Skin of body (tissue), 2 donors: ENCODE results near the gene PCGF5. TPM values are rescaled to one million over a fixed set of nuclear protein-coding genes. Genes with fewer than 3 reads are reported as not detected.
A peak's percentile ranks its signal among the peaks of the same experiment; 100 is the strongest.
"Not testable (repeated sequence)": the region's sequence is repeated elsewhere in the genome, so short reads cannot be mapped to it uniquely, and the experiment has no call there.

Source experiments
- DNase-seq: peaks from one replicate; lab custom pipeline; 2025; lab: John Stamatoyannopoulos, UW
- total RNA-seq: library from RNA; depleted of rRNA; stranded (reverse); fragments of >200 nt; gene quantifications from one replicate; pipeline ENCODE4 v1.2.3, GENCODE V29; 2014

PCGF5 gene
- total RNA-seq: 23.8 TPM

DNA sequence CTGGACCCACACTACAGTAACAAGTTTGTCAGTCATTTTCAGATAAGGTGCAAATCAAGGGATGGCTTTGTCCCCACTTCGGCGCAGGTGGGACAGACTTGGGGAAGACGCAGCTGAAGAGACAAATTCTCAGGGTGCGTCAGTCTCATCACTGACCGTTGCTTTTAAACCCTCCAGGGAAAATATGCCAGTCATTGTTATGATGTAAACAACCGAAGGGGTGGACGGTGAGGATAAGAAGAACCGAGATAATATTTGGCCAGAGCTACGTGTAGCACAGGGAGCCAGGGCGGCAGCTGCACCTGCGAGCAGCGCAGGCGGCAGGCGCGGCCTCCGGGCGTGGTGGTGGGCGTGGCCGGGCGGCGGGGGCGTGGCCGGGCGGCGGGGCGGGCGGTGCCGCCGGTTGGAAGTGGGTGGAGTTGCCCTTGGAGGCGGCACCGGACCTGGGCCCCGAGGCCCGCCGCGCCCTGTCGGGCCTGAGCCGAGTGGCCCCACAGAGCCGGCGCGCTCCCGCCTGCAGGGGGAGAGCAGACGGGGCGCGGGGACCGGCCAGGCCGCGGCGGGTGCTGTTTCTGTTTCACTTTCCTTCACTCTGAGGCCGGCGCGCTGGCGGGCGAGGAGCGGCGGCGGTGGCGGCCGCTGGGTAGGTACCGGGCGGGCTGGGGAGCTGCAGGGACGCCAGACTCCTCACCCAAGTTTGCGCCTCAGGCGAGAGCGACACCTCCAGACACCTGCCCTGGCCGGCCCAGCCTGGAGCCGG, at the start of gene PCGF5:
PCGF5 (plus strand) TSS at position 470 of the 760 bp plus-strand sequence. CDS start 2,209 bp downstream, outside the sequence.
- peak; percentile 49 for DNase-seq

DNA sequence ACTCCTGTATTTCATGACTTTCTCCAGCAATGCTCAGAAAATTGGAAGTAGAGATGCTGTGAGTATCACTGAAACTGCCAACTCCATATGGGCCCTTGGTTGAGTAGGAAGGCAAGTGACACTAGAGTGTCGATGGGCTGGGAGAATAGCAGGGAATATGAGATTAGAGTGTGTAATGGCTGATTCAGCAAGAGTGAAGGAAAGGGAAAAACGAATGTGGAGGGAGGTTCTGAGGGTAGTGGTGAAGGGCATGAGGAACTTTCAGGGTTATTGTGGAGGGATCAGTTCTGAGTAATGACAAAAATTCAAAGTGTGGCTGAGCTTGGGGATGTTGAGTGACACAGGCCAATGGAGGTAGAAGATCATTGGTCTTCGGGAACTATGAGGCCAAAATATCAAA, 49.0 kb upstream of the PCGF5 start:
- no peak for DNase-seq

DNA sequence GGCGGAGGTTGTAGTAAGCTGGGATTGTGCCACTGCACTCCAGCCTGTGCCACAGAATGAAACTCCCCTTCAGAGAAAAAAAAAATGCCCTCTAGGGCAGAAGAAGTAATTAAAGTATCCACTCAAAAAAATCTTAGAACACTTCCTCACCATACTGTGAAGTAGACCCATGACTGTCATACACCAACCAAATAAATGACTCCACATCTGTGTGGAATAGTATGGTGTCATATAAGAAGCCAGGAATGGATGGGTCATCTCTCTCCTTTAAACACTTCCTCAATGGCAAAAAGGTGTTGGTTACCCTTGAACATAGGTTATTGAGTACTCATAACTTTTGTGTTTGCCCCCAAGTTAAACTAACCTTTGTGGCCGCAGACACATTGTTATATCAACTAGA, 48.1 kb upstream of the PCGF5 start:
- DNase-seq: no peak

DNA sequence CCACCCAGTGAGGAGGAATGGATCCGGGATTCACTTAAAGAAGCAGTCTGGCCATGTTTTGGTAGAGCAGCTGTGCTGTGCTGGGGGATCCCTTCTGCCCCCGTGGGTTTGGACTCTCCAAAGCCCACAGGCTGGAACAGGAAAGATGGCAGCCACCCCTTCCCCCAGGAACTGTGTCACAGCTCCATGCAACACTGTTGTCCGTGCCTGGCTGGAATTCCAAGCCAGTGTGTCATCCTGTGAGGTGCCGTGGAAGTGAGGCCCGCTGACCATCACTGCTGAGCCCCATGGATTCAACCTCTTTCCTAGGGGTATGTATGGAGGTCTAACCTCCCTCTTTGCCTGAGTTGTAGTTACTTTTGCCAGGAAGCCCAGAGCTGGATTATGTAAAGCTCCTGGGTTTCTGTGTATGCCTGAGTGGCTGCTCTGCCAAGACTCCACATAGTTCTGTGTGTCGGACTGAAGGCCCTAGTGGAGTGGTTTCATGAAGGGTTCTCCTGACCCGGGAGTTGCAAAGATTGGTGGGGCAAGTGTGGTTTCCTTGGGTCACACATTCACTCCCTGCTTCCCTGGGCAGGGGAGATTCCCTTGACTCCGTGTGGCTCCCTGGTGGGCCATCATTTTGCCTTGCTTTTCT, 35.1 kb upstream of the PCGF5 start:
- no peak for DNase-seq

DNA sequence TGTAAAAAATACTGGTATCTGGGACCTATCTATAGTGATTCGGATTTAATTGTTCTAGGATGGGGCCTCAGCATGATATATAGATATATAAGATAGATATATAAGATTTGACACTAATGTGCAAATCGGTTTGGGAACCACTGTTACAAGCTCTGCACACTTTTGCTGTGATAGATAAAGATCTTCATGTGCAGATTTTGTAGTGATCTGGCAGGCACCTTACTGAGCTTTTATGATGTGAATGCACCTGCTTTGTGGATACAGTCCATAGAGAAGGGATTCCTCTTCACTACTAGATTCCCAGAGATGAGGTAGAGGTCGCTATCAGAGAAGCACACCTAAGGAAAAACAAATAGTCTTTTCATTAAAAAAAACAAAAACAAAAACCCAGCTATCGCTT, 33.3 kb upstream of the PCGF5 start:
- DNase-seq: no peak

DNA sequence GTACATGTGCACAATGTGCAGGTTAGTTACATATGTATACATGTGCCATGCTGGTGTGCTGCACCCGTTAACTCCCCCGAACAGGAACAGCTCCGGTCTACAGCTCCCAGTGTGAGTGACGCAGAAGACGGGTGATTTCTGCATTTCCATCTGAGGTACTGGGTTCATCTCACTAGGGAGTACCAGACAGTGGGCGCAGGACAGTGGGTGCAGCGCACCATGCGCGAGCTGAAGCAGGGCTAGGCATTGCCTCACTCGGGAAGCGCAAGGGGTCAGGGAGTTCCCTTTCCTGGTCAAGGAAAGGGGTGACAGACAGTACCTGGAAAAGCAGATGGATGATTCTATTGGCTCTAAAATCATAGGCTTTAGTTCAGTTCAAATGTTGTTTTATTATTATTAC, 32.5 kb upstream of the PCGF5 start:
- DNase-seq: not testable (repeated sequence)

DNA sequence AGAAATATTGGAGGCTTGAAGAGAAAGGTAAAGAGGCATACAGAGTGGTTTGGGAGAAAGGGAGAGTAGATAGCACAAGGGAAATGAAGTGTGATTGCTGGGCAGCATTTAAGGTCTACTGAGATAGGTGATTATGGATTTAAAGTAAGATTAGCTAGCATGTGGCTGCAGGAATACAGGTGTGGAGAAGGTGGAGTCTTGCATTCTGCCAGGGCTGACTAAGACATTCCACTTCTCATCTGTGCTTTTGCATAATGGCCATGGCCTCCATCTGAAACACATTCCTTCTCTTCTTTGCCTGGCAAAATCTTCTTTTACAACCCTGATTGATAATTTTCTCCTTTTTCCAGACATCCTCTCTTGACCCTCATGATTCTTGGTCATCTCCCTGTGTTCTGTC, 31.6 kb upstream of the PCGF5 start:
- DNase-seq: no peak

DNA sequence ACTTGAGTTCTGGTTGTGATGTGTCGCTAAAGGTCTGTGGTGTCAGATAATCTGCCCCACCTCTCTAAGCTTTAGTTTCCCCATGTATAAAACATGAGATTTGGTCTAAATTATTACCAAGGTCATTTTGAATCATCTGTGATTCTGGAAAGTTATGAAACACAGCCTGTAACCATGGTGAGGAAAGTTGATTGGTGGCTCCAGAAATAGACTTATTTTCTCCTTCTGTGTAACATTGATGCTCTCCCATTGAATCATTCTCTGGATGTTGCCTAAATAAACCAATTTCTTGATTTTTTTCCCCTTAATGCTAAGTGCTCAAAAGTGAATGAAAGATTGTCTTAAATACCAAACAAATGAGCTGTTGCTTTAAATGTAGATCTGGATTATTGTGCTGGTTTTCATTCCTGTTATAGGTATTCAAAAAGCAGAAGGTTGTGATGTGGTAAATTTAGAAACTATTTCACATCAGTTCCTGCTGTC, 30.0 kb upstream of the PCGF5 start:
- DNase-seq: no peak

DNA sequence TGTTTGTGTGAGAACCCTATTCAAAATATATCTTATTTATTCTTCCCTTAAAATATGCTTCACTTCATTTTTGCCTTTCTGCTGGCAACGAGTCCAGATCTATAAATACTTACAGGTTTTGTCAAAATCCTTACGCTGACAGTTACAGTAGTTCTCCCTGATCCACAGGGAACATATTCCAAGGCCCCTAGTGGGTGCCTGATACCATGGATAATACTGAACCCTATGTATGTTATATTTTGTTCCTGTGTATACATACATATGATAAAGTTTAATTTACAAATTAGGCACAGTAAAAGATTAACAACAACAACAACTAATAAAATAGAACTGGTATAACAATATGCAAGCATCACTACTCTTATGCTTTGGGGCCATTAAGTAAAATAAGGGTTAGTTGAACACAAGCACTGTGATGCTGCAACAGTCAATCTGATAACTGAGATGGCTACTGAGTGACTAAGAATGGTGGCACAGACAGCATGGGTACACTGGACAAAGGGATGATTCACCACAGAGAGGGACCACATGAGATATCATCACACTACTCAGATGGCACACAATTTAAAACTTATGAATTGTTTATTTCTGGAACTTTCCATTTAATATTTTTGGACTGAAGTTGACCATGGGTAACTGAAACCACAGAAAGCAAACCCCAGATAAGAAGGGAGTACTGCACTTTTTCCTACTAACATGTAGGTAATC, 29.4 kb upstream of the PCGF5 start:
- no peak for DNase-seq

DNA sequence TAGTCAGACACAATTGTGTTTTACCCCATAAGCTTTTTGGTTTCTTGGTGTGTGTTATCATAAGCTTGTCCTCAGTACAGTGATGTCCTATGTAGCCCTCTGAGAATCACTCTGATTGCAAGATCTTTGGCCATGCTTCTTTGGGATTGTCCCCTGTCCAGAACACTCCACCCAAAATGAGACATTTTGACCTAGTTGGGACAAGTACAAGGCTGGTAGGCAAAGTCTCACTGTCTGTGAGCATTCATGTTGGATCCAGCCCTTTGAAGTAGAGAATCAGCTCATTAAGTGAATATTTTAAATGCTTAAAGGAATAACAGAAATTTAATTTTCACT, 28.9 kb upstream of the PCGF5 start:
- no peak for DNase-seq

DNA sequence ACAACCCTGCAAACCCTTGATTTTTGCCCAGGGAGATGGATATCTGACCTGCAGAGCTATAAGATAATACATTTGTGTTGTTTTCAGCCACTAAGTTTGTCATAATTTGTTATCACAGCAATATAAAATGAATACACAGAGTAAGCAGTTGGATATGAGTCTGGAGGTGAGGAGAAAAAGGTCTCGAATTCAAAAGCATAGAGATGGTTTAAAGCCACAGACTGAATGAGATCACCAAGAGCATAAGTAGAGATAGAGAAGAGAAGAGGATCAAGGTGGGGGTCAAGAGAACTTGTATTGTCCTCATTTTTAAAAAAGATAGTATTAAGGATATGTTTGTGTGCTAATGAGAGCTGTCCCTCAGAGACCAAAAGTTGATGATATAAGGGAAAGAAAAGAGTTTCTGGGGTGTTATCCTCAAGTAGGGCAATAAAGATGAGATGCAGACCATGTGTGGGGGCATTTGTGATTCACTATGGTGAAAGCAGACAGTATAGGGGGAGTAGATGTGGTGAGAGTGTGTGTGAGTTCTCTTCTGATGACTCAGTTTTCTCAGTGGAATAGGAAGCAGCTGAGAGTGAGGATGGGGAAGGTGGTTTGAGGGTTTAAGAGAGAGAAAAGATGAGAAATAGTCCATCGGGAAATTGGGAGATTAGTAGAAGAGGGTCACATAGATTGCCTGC, 25.8 kb upstream of the PCGF5 start:
- no peak for DNase-seq

DNA sequence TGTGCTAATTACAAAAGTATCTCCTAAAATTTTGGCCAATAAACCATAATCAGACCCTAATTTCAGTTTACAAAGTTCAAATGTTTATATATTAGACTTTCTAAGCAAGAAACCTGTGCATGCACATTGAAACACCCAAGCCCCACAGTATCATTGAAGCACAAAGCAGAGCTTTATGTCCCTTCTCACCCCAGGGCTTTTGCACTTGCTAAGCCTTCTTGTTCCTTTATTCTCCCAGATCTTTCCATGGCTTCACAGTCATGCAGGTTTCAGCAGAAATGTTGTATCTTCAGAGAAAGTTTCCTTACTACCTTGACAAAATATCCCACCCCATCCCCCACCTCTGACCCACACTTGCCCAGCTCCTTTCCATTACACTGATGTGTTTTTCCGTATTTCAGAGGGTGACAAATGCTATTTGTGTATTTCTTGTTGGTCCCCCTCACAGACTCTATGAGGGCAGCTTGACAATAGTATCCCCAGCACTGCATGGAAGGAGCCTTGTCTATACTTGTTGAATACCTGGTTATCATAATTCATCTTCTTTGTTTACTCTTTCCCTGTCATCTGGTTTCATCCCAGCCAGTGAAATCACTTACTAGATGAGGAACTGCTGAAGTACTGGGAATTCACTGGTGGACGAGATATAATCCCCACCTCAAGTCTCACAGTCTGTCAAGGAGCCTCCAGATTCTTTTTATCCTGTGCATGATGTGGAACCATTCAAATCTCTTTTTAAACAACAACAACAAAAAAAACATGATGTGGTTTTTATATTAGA, 24.0 kb upstream of the PCGF5 start:
- DNase-seq: no peak

DNA sequence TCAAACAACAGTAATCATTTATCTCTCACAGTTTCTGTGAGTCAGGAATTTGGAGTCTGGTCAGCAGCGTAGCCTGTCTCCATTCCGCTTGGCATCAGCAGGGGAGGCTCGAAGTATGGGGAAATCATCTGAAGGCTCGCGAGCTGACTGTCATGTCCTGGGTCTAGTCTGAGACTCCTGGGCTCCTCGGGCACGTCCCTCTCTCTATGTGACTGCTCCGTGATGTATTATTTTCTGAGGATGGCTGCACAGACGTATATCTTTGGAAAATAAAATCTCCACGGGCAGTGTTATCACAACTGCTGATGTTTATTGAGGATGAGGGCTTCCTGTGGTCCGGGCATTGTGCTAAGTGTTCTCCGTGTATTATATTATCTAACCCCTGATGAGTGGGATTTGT, 23.3 kb upstream of the PCGF5 start:
- DNase-seq: no peak

DNA sequence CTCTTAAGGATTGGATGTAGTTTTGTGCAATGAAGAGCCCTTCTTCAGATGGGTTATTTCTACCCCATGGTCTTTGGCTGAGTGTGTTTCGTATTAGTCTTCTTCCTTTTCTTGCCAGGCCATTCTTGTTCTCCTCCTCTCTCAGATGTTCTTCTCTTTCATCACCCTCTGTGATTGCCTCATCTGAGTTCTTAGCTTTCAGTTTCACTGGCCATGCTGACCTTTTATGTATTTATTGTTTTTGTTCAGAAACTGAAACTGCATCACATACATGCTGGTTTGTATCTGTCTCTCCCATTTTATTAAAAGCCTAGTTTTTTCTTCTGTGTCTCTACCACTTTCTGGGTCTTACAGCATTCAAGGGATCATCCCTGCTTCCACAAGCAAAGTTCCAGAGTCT, 21.7 kb upstream of the PCGF5 start:
- no peak for DNase-seq

DNA sequence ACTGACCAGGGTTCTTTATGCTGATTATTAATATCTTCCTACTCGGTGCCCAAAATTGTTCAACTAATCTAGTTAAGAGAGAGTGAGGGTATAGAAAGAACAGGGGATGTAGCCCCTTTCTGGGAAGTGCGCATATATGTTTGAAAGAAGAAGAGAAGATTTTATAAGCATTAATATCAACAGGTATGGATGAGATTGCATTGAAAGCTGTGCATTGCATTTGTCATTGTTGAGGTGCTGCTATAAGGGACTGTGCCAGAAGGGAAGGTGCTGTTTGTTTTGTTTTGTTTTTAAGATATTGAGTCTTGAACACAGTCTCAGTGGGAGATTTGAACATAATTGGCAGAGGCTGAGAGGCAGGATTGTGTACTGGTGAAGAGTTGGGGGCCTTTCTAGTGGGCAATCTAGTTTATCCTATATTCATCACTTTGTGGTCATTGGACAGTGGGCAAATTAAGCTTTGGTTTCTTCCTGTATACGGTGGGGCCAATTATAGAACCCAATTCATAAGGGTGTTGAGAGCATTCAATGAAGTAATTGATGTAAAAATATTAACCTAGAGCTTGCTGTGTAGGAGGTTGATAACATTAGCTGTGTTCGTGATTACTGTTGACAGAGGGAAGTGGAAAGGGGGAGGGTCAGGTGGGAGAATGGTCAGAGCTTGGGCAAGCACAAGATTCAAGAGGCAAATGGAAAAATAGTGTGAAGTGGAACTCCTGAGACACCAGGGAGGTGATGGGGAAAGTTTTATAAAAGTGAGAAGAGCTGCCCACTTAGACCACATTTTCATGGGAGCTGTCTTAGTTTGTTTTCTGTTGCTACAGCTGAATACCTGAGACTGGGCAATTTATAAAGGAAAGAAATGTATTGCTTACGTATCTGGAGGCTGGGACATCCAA, 19.9 kb upstream of the PCGF5 start:
- DNase-seq: no peak

DNA sequence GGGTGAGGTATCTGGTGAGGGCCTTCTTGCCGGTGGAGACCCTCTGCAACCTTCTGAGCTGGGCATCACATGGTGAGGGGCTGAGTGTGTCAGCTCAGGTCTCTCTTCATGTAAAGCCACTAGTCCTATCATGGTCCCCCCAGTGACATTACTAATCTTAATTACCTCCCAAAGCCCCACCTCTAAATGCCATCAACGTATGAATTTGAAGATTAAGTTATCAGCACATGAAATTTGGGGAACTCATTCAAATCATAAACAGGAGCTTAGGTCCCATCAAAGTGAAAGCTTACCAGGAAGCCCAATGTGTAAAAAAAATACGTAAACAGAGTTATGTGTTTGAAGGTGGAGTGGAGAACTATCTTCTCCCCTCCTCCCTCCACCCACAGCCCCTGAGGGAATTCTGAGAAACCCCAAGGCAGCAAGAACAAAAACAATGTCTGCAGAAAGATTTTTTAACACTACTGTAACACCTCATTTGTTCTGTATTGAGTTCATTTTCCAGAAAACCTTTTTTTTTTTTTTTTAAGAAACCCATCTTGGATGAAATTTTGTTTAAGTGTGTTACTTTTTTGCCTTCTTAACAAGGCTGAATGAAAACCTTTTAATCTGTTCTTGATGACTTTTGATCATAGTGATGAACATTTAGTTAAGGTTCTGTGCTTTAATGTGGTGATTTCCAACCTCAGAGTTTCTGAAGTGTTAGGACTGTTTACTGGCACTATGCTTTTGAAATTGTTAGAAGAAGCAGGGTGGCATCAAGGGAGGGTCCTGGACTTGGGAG, 19.1 kb upstream of the PCGF5 start:
- DNase-seq: no peak

DNA sequence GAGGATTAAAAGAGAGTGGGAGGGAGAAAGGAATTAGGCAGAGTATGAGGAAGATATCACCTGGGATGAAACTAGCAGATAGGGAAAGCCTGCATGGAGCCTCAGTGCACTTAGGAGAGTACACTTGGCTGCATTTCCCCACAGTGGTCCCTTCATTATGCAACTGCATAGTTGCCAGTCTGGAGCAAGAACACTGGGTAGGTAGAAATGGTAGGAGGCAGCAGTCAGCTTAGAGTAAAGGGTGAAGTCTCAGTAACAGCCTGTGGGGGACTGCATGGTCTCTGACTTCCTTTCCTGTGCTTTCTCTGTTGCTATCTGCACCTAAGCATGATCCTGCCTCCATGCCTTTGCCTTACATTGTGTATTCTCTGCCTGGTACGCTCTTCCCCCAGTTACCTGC, 14.0 kb upstream of the PCGF5 start:
- no peak for DNase-seq

DNA sequence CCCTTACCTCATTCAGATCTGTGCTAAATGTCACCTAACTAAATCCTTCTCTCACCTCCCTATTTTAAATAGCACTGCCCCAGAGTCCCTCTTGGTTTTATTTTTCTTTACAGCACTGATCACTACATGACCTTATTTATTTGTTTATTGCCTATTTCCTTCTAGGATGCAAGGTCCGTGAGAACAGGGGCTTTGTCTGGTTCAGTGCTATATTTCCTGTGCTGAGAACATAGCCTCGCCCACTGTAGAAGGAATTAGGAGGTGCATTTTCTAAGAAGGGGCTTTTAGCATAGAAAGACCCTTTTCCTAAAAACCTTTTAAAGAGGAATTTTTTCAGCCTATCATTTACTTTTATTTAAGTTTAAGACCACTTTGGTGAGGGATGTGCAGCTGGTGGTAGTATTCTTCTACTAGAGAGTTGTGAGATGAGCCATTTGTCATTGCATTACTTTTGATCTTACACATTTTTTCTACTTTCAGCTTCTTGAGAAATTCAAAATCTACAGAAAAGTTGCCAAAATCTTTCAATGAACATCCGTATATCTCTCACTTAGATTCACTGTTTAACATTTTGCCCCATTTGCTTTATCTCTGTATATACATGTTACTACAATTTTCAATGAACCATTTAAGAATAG, 13.5 kb upstream of the PCGF5 start:
- DNase-seq: no peak

DNA sequence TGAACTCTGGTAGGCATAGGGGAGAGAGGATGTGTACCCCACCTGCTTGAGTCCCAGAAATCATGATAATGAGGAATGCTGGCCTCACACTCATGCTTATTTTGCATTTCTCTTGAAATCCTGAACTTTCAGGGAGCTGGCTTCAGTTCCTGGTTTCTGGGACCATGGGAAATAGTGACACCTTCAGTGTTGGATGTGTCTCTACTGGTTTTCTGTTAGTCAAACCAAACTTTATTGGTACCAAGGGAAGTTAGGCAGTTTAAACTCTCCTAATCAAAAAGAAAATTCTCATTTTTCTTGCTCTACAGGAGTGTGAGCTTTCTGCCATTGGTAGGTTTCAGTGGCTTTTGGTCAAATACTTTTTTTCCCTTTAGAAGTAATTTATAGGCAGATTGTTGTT, 11.8 kb upstream of the PCGF5 start:
- no peak for DNase-seq
